Activated T-cell treated with anti-CD3 and anti-CD28 coated beads, Interleukin-2, amount 50 U/mL, for 48 hours (primary cell): Measurements from ENCODE around the gene CORO2A.
"Not testable (repeated sequence)": the region's sequence is repeated elsewhere in the genome, so short reads cannot be mapped to it uniquely, and the experiment has no call there.

ENCODE experiments used
- DNase-seq, 2 experiments: peaks; one replicate each; pipeline ENCODE4 v3.0.0-alpha.2; 2020

CORO2A gene

DNA sequence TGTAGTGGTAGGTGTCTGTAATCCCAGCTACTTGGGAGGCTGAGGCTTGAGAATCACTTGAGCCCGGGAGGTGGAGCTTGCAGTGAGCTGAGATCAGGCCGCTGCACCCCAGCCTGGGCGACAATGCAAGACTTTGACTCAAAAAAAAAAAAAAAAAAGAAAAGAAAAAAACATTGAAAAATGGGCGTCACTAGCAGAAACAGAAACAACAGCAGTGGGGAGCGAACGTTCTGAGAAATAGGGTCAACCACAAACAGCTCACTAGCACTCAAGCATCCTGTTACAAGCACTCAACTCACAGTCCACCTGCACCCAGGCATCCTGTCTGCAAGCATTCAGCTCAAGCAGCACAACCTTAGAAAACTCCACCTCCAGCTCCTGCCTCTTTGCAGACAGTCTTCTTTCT lies 90.6 kb downstream of the CORO2A start:
- DNase-seq = peak; percentile 68 to 73

- no peak for DNase-seq
Observed at GRCh38 chr9:98101416-98101815, 91.0 kb downstream of the CORO2A start.

DNA sequence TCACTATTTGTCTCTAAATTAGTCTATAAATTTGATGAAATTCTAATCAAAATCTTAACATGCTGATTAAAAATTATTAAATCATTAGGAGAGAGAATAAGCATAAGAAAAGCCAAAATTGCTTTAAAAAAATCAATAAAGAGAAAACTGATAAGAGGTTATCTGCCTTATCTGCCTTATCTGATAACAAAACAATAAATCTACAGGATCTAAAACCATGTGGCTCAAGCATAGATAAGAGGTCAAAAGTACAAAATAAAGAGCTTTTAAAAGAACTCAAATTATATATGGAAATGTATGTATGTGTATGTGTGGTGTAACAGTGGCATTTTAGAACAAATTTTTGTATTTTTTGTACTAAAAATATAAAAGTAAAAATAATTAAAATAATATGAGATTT lies 92.0 kb downstream of the CORO2A start:
- DNase-seq = no peak

DNA sequence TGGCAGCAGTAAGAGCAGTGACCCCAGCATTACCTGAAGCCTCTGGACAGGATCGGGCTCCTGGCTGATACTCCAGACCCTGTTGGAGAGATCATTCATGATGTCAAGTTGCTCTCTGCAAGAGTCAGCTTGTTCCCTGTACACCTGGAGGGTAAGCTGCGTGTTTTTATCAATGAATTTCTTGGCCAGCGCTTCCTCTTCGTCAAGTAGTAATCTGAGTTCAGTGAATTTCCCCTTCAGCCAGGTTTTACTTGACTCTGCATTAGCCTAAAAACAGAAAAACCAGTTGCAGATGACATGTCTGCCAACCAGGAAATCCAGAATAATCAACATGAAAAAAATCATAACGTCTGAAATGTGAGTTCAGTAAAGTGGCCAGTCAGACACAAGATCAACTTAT lies 92.5 kb downstream of the CORO2A start:
- DNase-seq = no peak

DNA sequence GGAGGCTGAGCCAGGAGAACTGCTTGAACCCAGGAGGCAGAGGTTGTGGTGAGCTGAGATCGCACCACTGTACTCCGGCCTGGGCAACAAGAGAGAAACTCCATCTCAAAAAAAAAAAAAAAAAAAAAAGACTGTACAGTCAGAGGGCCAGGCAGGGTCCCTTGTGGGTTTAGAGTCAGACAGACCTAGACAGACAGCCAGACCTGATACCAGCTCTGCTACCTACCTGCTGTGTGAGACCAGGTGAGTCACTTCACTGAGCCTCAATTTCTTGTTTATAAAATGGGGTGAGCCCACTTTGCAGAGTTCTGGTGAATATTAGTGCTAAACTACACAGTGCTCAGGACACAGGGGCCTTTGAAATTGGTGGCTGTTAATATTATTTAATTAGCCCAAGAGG lies 93.1 kb downstream of the CORO2A start:
- DNase-seq = no peak

GRCh38 chr9:98097836-98098235 lies 94.6 kb downstream of the CORO2A start:
- peak; percentile 47 to 55 for DNase-seq

GRCh38 chr9:98096091-98096490 lies 96.3 kb downstream of the CORO2A start:
- DNase-seq = no peak

GRCh38 chr9:98095401-98095800 lies 97.0 kb downstream of the CORO2A start:
- DNase-seq = no peak

DNA sequence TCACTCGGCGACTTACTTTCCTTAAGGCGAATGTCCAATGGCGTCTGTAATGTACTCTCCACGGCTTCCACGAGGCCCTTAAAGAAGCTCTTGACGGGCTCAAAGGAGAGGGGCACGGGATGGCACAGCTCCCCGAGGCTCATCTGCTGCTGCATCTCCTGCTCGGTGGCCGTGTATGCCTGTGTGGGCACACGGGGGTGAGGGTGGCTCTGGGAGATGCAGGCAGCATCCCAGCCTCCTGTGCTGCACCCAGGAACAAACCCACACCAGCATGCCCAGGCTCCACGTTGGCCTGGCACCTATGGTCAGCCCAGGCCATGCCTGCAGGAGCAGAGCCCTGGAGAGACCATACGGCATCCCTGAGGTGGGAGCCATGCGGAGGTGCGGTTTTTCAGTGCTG lies 97.6 kb downstream of the CORO2A start:
- no peak for DNase-seq

DNA sequence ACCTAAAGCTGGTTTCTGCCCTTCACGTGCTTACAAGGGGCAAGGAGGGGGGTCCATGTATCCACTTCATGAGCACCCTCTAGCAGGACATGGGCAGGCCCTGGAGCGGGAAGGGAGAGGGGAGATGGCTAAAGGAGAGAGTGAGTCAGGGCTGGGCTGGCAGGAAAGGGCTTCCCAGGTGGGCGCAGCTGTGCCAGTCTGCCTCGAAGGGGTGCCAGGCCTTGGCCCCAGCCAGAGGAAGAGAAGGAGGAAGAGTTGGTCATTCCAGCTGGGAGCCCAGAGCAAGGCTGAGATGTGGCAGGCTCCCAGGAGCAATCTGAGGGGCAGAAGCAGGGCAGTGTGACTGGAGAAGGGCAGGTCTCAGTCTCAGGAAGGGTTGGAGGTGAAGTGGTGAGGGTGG lies 98.1 kb downstream of the CORO2A start:
- DNase-seq = no peak

- DNase-seq = no peak
Observed at GRCh38 chr9:98092613-98092931, 99.9 kb downstream of the CORO2A start.

- no peak for DNase-seq
Observed at GRCh38 chr9:98091735-98092612, 100.5 kb downstream of the CORO2A start.

GRCh38 chr9:98090674-98091073 lies 101.8 kb downstream of the CORO2A start:
- not testable (repeated sequence) for DNase-seq

GRCh38 chr9:98087420-98088354 lies 104.8 kb downstream of the CORO2A start:
- peak; percentile 50 to 63 for DNase-seq

- DNase-seq = no peak
Observed at GRCh38 chr9:98086461-98086860, 106.0 kb downstream of the CORO2A start.

GRCh38 chr9:98085944-98086343 lies 106.5 kb downstream of the CORO2A start:
- no peak for DNase-seq

GRCh38 chr9:98085058-98085457 lies 107.4 kb downstream of the CORO2A start:
- DNase-seq = no peak

DNA sequence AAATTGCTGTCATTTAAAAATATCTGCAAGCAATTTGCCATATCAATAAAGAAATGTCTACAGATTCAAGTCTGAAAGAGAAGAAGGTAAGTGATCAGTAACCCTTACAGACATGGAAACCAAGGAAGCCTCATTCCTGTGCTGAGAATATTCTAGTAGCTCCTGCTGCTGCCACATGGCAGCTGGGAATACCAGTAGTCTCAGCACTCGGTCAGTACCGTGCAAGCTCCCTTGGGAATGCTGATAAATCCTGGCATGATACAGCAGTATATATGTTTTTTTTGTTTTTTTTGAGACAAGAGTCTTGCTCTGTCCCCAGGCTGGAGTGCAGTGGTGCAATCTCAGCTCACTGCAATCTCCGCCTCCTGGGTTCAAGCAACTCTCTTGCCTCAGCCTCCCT lies 108.0 kb downstream of the CORO2A start:
- no peak for DNase-seq

DNA sequence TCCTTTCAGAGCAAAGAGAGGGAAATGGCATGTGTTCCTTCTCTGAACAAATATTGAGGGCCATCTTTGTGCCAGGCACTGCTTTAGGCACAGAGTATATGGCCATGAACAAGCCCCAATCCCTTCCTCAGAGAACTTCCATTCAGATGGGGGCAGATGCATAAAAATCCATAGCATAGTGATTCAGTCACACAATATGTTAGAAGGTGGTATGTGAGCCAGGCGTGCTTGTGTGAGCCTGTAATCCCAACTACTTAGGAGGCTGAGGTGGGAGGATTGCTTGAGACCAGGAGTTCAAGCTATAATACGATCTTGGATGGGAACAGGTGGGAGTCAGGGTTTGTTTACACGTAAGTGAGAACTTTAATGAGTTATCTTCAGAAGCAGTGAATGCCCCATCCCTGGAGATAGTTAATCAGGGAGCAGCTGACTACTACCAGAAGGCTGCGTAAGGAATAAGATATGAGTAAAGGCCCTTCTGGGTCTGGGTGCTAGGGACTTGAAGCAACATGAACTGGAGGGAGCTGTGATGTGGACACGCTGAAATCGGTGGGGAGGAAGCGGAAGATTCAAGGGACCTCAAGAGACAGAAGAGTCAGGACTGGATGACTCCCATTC lies 108.8 kb downstream of the CORO2A start:
- DNase-seq = no peak

- no peak for DNase-seq
Observed at GRCh38 chr9:98083061-98083501, 109.4 kb downstream of the CORO2A start.

DNA sequence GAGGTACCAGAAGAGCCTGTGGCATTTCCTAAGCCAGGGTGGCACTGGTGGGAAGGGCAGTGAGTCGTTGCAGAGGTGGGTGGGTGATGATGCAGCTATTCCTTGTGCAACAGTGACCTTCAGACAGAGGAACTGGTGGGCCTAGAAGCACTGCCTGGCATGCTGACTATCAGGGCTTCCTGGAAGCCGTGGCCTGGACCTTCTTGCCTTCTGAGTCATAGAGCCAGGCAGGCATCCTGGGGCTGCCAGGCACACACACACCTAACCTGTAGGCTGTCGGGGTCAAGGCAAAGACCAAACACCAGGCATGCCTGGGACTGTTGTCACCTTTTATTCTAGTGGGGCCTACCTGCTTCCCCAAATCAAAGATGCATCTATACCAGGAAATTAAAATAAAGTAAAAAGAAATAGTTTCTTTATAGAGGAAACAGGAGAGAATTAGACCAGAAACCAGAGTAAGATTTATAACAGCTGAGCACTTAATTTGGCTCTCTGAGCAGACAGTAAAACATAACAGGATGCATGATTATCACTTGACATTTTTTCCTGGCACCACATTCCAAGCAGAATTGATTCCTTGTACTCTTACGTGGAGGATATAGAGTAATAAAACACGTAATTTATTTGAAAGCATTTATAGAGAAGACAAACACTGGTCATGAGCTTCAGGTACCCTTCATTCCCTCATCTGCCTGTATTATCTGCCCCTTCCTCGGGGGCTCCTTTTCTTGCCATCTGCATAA lies 110.8 kb downstream of the CORO2A start:
- peak; percentile 59 to 72 for DNase-seq

DNA sequence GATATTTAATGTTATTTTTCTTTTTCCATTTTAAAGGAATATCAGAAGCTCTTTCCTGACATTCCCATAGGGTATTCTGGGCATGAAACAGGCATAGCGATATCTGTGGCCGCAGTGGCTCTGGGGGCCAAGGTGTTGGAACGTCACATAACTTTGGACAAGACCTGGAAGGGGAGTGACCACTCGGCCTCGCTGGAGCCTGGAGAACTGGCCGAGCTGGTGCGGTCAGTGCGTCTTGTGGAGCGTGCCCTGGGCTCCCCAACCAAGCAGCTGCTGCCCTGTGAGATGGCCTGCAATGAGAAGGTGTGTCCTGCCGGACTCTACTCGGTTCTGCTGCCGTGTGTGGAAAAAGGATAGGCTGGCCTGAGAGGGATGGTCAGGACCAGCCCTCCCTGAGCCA lies 111.7 kb downstream of the CORO2A start:
- DNase-seq = no peak

DNA sequence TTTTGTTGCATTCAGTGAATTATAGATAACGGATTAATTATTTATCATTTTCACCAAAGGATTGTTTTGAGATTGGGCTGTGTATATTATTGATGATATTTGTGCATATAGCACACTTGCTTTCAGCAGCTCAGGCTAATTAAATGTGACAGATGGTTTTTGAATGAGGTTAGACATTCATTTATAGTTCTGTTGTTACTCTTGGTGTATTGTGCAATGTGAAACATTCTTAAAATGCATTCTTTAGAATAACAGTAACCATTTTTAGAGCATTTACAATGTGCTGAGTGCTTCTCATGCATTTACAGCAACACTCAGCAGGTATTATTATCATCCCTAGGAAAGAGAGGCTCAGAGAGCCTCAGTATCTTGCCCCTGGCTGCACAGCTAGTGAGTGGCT lies 112.1 kb downstream of the CORO2A start:
- DNase-seq = no peak
